Left ventricle myocardium inferior (tissue), 1 donor: ENCODE results near the gene CDK16. TPM values are rescaled to one million over a fixed set of nuclear protein-coding genes. Genes with fewer than 3 reads are reported as not detected.

Experiments used
- DNase-seq: peaks from one replicate; pipeline ENCODE4 v3.0.0-alpha.2; 2020
- H3K27ac ChIP-seq: fragments of 200-600 bp; replicated peaks from 2 replicates; pipeline ENCODE4 v1.8.0; 2021
- H3K27me3 ChIP-seq: fragments of 200-600 bp; 2 replicates; pipeline ENCODE4 v1.8.0; 2021; ENCODE audit warnings: low read depth
- H3K36me3 ChIP-seq: fragments of 200-600 bp; 2 replicates; pipeline ENCODE4 v1.8.0; 2021
- H3K4me1 ChIP-seq: fragments of 200-600 bp; 2 replicates; pipeline ENCODE4 v1.8.0; 2021
- H3K4me3 ChIP-seq: fragments of 200-600 bp; 2 replicates; pipeline ENCODE4 v1.8.0; 2021; ENCODE audit warnings: mild to moderate bottlenecking, moderate library complexity
- H3K9me3 ChIP-seq: fragments of 200-600 bp; replicated peaks from 2 replicates; pipeline ENCODE4 v1.8.0; 2021
- intact Hi-C: fragments of 100-400 bp; cut with micrococcal nuclease; formaldehyde crosslinking; loops from one replicate; pipeline ENCODE4 v1.11.0; 2022
- total RNA-seq: library from RNA; stranded (reverse); fragmentation: NEBNext Ultra II Directional; extraction: Animal tissue kit (Norgen Biotek cat#: 25700); gene quantifications from one replicate; pipeline ENCODE4 v1.2.1, GENCODE V29; 2021
- TF ChIP-seq, protein P1 (sequence below): fragments of 200-600 bp; IDR thresholded peaks from 2 replicates; pipeline ENCODE4 v1.8.0; 2021; ENCODE audit warnings: antibody characterized with exemption, mild to moderate bottlenecking, borderline replicate concordance
- donor health status: DM: no; HTN: yes; CAD: no; lungs with severe emphysema.

The CDK16 gene
- total RNA-seq, 1 donor from 2014 or later, result 120 TPM

DNA sequence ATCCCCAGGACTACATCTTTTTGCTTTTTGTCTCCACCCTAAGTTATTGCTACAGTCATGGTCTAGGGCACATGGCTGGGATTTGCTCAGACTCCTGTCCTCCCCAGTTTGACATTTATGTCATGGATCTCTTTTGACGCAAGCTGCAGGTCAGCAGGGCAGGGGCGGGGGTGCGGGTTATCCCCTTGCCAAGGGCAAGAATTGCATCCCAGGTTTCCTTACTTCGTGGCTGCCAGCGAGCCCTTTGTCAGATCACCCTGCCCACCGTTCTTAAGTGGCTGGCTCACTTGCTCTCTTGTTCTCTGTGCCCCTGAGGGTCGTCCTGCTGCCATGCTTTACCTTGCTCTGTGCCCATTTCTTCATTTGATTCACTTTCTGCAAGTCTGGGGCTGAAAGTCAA, 45.9 kb upstream of the CDK16 start:
- H3K27ac ChIP-seq, result no peak overlapping the region
- intact Hi-C loops, result no loop called here
- H3K9me3 ChIP-seq, result no peaks in the 10 kb centered on the region
- TF ChIP-seq, protein P1, sequence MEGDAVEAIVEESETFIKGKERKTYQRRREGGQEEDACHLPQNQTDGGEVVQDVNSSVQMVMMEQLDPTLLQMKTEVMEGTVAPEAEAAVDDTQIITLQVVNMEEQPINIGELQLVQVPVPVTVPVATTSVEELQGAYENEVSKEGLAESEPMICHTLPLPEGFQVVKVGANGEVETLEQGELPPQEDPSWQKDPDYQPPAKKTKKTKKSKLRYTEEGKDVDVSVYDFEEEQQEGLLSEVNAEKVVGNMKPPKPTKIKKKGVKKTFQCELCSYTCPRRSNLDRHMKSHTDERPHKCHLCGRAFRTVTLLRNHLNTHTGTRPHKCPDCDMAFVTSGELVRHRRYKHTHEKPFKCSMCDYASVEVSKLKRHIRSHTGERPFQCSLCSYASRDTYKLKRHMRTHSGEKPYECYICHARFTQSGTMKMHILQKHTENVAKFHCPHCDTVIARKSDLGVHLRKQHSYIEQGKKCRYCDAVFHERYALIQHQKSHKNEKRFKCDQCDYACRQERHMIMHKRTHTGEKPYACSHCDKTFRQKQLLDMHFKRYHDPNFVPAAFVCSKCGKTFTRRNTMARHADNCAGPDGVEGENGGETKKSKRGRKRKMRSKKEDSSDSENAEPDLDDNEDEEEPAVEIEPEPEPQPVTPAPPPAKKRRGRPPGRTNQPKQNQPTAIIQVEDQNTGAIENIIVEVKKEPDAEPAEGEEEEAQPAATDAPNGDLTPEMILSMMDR, result no peak
- H3K27me3 ChIP-seq, result no peaks in the 10 kb centered on the region
- peaks cover 31% of the 10 kb centered on the region for H3K36me3 ChIP-seq
- no peak for DNase-seq
- H3K4me3 ChIP-seq, result no peak overlapping the region
- peaks cover 14% of the 10 kb centered on the region for H3K4me1 ChIP-seq

DNA sequence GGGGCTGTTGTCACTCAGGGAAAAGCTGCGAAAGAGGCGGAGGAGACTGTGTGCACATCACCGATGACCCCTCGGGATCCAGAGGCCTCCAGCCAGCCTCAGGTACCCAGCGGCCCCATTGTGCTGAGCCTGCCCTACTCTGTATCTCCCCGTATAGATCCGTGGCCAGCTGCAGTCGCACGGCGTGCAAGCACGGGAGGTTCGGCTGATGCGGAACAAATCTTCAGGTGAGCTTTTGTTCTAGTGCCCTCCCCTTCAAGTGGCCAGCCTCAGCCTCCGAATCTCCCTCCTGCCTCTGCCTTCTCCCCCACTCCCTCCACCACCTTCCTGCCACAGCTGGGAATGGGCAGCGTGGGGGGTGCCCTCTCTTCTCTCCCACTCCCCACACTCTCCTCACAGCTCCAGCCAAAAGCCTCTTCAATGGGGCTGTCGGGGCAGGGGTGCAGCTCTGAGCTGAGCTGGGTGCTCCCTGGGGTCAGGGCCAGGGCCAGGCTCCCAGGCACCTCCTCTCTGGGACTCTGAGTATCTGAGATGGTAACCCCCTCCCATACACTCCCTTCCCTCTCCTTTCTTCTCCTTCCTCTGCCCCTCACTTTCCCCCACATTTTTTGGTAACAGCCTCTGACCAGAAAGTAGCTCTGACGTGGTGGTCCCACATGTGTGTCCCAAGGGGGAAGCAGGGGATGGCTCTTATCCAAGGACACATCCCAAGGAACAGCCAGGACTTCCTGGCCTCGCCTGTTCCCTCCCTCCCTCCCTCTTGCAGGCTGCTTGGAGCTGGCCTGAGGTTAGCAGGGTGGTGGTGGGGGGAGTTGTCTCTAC, 45.3 kb upstream of the CDK16 start:
- peaks cover 14% of the 10 kb centered on the region for H3K4me1 ChIP-seq
- TF ChIP-seq, protein P1, result no peak

DNA sequence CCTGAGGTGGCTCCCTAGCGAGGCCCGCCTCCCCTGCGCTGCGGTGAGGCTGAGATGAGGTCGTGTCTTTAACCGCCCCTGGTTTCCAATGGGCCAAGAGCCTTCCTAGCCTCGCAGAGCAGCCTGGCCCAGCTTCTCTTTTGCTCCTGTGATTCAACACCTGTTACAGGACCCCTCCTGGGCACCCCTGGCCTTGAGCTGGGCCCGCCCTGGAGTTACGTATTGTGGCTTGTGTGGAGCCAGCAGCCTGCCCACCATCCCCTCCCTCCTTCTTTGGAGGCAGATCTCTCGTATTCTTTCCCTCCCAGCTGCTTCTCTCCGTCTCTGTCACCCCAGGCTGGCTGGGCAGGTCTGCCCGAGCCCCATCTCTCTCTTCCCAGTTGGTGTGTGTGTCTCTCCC, 44.1 kb upstream of the CDK16 start:
- H3K27me3 ChIP-seq, result no peaks in the 10 kb centered on the region
- H3K4me3 ChIP-seq, result no peak overlapping the region
- intact Hi-C loops, result no loop called here
- H3K4me1 ChIP-seq, result peaks cover 14% of the 10 kb centered on the region
- peaks cover 39% of the 10 kb centered on the region for H3K36me3 ChIP-seq
- no peak for DNase-seq
- H3K27ac ChIP-seq, result no peak overlapping the region
- TF ChIP-seq, protein P1, result no peak
- H3K9me3 ChIP-seq, result no peaks in the 10 kb centered on the region

More for the DNA sequence above, 45.3 kb upstream of the CDK16 start:
- H3K27ac ChIP-seq, result no peak overlapping the region
- DNase-seq, result no peak
- H3K4me3 ChIP-seq, result no peak overlapping the region
- peaks cover 38% of the 10 kb centered on the region for H3K36me3 ChIP-seq
- no peaks in the 10 kb centered on the region for H3K9me3 ChIP-seq
- intact Hi-C loops, result no loop called here
- no peaks in the 10 kb centered on the region for H3K27me3 ChIP-seq

DNA sequence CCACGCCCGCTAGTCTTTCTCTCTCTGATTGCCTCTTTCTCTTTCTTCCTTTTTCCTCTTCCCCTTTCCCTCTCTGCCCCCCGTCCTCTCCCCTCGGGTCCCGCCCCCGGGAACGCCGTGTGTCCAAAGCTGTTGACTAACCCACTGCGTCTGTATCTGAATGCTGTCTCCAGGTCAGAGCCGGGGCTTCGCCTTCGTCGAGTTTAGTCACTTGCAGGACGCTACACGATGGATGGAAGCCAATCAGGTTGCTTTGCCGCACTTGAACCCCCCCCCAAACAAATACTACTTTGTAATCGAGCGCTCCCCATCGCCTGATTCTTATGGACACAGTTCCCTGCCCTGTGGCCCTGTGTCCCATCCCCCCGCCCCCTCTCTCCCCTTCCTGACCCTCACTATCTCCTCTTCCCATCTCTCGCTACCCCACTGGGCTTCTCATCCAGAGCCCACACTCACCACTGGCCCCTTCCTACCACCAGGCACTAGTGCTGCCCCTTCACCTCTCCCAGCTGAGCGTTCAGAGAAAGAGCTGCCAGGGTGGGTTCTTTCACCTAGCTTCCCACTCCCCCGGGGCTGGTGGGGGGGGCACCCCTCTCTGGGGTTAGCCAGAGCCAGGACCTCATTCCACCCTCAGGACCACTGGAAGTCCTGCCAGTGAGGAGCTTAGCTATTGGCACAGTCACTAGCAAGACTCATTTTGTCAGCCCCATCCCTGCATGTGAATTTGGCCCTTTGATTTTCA, 43.5 kb upstream of the CDK16 start:
- intact Hi-C loops, result no loop called here
- H3K4me1 ChIP-seq, result peaks cover 12% of the 10 kb centered on the region
- H3K27ac ChIP-seq, result no peak overlapping the region
- no peaks in the 10 kb centered on the region for H3K9me3 ChIP-seq
- DNase-seq, result no peak
- H3K27me3 ChIP-seq, result no peaks in the 10 kb centered on the region
- H3K4me3 ChIP-seq, result no peak overlapping the region
- peaks cover 39% of the 10 kb centered on the region for H3K36me3 ChIP-seq
- TF ChIP-seq, protein P1, result no peak

DNA sequence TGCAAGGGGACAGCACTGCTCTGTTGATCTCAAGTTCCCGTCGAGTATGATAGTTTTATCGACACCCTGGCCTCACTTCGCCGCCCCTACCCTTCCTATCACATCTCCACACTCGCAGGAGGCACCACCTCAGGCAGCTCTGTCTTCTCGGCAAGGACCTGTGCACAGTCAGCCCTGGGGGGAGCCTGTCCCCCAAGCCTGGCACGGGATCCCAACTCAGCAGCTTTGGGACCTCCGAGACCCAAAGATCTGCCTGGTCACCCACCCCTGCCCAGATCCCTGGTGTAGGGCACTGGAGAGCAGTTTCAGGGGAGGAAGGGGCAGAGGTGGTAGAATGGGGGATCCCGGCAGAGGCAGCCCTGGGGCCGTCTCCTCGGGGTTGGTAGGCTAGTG, 42.9 kb upstream of the CDK16 start:
- H3K9me3 ChIP-seq, result no peaks in the 10 kb centered on the region
- no peak for DNase-seq
- H3K4me3 ChIP-seq, result no peak overlapping the region
- peaks cover 39% of the 10 kb centered on the region for H3K36me3 ChIP-seq
- no peaks in the 10 kb centered on the region for H3K27me3 ChIP-seq
- no peak overlapping the region for H3K27ac ChIP-seq
- peaks cover 7% of the 10 kb centered on the region for H3K4me1 ChIP-seq
- TF ChIP-seq, protein P1, result no peak
- intact Hi-C loops, result no loop called here
